RWPE2 (cell line): ENCODE measurements around the gene CHCHD6.

Source experiments
- ATAC-seq: fragments of 200-7000 bp; cut with Tn5 transposase; 3 replicates; pipeline ENCODE4 v1.9.1; 2021; ENCODE audit warnings: low read depth
- DNase-seq: peaks from one replicate; pipeline ENCODE4 v3.0.0-alpha.2; 2020; ENCODE audit warnings: low spot score
- H3K27ac ChIP-seq: fragments of 450-650 bp; 2 replicates; pipeline ENCODE4 v1.5.1; 2017; ENCODE audit warnings: mild to moderate bottlenecking; ENCODE audit not compliant: poor library complexity, severe bottlenecking
- H3K27me3 ChIP-seq: fragments of 250-450 bp; sonication (Bioruptor Pico); 2 replicates; pipeline ENCODE4 v1.5.1; 2021; ENCODE audit warnings: mild to moderate bottlenecking, moderate library complexity; ENCODE audit not compliant: insufficient read depth, poor library complexity, severe bottlenecking
- H3K36me3 ChIP-seq: fragments of 250-450 bp; sonication (Bioruptor Pico); 2 replicates; pipeline ENCODE4 v1.5.1; 2020; ENCODE audit warnings: low read depth, mild to moderate bottlenecking, moderate library complexity
- H3K4me1 ChIP-seq: fragments of 250-450 bp; sonication (Bioruptor Pico); 2 replicates; pipeline ENCODE4 v1.5.1; 2021; ENCODE audit warnings: mild to moderate bottlenecking, moderate library complexity; ENCODE audit not compliant: insufficient read depth, poor library complexity, severe bottlenecking
- H3K4me3 ChIP-seq: fragments of 250-450 bp; sonication (Bioruptor Pico); 2 replicates; pipeline ENCODE4 v1.5.1; 2021; ENCODE audit warnings: mild to moderate bottlenecking, moderate library complexity; ENCODE audit not compliant: severe bottlenecking
- H3K9me3 ChIP-seq: fragments of 250-450 bp; sonication (Bioruptor Pico); 2 replicates; pipeline ENCODE4 v1.5.1; 2021; ENCODE audit warnings: mild to moderate bottlenecking, moderate library complexity; ENCODE audit not compliant: severe bottlenecking
- CTCF ChIP-seq: fragments of 450-650 bp; IDR thresholded peaks from one replicate; pipeline ENCODE4 v1.5.1; 2017; ENCODE audit warnings: mild to moderate bottlenecking, moderate library complexity; ENCODE audit not compliant: poor library complexity, severe bottlenecking

CHCHD6 gene

GRCh38 chr3:126657901-126658300 lies 46.1 kb upstream of the CHCHD6 start:
- ATAC-seq, result no peak
- Histone ChIP-seq H3K27me3 (no peaks in the 10 kb centered on the region), H3K4me1 (peaks cover 7% of the 10 kb centered on the region), H3K27ac (no peak overlapping the region), H3K9me3 (no peaks in the 10 kb centered on the region), H3K36me3 (no peaks in the 10 kb centered on the region), H3K4me3 (no peak overlapping the region)
- DNase-seq, result no peak
- no peak for TF ChIP-seq CTCF

GRCh38 chr3:126658584-126658983 lies 45.5 kb upstream of the CHCHD6 start:
- no peak for TF ChIP-seq CTCF
- Histone ChIP-seq H3K4me1 (peaks cover 3% of the 10 kb centered on the region), H3K27me3 (no peaks in the 10 kb centered on the region), H3K36me3 (no peaks in the 10 kb centered on the region), H3K4me3 (no peak overlapping the region), H3K27ac (no peak overlapping the region), H3K9me3 (no peaks in the 10 kb centered on the region)
- ATAC-seq (no peak), DNase-seq (no peak)

GRCh38 chr3:126659915-126660886 lies 43.8 kb upstream of the CHCHD6 start:
- peak; percentile 4 for TF ChIP-seq CTCF
- H3K9me3 ChIP-seq, result no peaks in the 10 kb centered on the region
- DNase-seq (no peak), ATAC-seq (peak; percentile 40; the same call in 1 of the 3 replicates)
- H3K4me3 ChIP-seq, result no peak overlapping the region
- H3K36me3 ChIP-seq, result no peaks in the 10 kb centered on the region
- no peaks in the 10 kb centered on the region for H3K27me3 ChIP-seq
- peaks cover 3% of the 10 kb centered on the region for H3K4me1 ChIP-seq
- H3K27ac ChIP-seq, result no peak overlapping the region

GRCh38 chr3:126661532-126662364 lies 42.3 kb upstream of the CHCHD6 start:
- H3K27me3 ChIP-seq, result no peaks in the 10 kb centered on the region
- H3K9me3 ChIP-seq, result no peaks in the 10 kb centered on the region
- no peak for TF ChIP-seq CTCF

More at GRCh38 chr3:126661532-126662364, 42.3 kb upstream of the CHCHD6 start:
- DNase-seq, result no peak
- Histone ChIP-seq H3K4me1 (no peaks in the 10 kb centered on the region), H3K4me3 (no peak overlapping the region), H3K36me3 (no peaks in the 10 kb centered on the region), H3K27ac (no peak overlapping the region)
- ATAC-seq, result no peak
